HG03135 (cell line): ENCODE data around the gene KIF3B.
"Not testable (repeated sequence)": the region's sequence is repeated elsewhere in the genome, so short reads cannot be mapped to it uniquely, and the experiment has no call there.

Experiments
- ATAC-seq: cut with Tn5 transposase; IDR thresholded peaks from one replicate; pipeline ENCODE4 v1.9.1; 2021; ENCODE audit warnings: mild to moderate bottlenecking, moderate library complexity; ENCODE audit not compliant: unreplicated experiment

The KIF3B gene

DNA sequence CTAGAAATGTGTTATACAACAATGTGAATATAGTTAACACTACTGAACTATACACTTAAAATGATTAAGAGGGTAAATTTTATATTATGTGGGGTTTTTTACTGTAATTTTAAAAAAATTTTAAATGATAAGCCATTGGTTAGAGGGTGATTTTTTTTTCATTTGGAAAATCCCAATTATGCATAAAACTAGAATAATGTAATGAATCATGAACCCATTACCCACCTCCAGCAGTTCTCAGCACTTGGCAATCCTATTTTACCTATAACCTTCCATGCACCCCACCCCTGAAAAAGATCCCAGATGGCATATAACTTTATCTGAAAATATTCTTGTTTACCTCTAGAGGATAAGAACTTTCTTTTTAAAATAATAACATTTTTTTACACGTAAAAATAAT is 13.7 kb downstream of the KIF3B start:
- ATAC-seq = no peak

DNA sequence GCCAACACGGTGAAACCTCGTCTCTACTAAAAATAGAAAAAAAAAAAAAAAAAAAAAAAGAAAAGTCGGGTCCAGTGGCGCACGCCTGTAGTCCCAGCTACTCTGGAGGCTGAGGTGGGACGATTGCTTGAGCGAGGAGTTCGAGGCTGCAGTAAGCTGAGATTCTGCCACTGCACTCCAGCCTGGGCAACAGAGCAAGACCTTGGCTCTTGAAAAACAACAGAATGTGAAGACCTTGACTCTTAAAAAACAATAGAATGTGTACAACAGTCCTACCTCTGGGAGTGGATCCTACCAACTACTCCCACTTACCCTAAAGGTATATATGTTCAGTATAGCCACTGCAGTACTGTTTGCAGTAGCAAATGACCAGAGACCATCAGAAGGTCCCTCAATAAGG is 15.1 kb downstream of the KIF3B start:
- ATAC-seq = no peak

DNA sequence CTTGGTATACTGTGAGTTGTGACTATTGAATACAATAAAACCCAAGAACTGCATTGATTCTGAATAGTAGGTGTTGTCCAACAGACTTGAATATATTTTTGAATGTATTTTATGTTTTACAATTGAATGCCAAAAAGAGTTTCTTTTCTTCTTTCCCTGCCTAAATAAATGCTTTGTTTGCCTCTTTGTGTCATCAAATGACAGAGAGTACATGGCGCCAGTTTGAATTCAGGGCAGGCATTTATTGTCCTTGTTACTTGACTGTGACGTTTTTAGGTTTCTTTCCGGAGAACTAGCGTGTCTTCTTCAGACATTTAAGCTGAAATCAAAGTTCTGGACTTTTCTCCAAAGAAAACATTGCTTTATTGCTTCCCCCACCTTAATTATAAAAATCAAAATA is 16.6 kb downstream of the KIF3B start:
- no peak for ATAC-seq

DNA sequence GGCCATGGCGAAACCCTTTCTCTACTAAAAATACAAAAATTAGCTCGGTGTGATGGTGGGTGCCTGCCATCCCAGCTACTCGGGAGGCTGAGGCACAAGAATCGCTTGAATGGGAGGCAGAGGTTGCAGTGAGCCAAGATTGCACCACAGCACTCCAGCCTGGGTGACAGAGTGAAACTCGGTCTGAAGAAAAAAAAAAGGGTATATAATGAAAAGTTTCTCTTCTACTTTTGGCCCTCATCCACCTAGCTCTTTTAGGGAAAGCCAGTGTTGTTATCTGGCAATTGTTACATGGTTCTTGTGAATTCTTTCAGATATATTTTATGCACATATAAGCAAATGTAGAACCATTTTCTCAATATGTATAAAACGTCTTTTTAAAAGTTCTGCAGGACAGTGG is 19.0 kb downstream of the KIF3B start:
- ATAC-seq = no peak

DNA sequence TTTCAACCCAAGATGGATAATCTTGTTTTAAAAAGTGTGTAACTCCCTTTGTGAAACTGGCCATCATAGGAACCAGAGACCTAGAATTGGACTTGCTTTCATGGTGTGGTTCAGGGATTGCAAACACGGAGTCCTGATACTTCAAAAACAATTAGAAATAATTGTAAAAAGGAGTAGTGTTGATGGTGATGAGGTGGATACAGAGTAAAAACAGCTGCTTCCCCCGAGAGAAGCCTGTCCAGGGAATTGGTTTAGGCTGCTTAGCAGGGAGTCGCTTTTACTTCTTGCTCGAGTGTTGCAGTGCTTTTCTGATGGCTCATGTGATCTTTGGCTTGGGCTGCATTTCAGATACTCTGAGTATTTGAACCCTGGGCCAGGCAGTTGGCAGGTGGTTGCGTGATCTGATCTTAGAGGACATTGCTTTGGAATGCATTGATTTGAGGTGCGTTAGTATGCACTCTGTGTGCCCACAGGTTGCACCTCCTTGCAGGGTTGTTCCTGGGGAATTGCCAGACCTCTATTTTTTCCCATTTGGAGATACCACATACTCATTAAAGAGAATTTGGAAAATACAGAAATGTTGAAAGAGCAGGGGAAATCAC is 19.5 kb downstream of the KIF3B start:
- ATAC-seq = no peak

DNA sequence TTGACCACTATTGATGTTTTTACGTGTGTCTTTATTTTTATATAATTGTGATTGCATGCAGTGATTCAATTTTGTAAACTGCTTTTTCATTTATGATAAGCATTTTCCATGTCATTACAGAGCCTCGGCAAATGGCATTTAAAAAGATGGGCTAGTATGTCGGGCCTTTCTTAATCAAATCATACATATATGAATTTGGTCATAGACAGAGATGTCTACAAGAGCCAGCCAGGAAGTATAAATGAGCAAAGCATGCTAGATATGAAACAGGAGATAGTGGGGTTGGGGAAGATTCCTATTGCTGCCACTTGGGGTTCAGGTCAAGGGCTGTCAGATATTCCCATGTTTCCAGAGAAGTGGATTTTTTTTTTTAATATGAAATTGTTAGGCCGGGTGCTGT is 20.0 kb downstream of the KIF3B start:
- ATAC-seq = no peak

DNA sequence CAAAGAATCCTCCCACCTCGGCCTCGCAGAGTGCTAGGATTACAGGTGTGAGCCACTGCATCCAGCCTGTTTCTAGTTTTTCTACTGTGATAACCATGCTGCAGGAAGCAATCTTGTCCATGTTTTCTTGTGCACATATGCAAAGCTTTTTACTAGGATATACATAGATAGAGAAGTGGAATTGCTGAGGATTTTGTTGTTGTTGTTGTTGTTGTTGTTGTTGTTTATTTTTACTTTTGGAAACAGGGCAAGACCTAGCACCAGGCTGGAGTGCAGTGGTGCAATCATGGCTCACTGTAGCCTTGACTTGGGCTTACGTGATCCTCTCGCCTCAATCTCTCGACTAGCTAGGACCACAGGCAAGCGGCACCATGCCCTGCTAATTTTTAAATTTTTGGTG is 23.2 kb downstream of the KIF3B start:
- no peak for ATAC-seq

DNA sequence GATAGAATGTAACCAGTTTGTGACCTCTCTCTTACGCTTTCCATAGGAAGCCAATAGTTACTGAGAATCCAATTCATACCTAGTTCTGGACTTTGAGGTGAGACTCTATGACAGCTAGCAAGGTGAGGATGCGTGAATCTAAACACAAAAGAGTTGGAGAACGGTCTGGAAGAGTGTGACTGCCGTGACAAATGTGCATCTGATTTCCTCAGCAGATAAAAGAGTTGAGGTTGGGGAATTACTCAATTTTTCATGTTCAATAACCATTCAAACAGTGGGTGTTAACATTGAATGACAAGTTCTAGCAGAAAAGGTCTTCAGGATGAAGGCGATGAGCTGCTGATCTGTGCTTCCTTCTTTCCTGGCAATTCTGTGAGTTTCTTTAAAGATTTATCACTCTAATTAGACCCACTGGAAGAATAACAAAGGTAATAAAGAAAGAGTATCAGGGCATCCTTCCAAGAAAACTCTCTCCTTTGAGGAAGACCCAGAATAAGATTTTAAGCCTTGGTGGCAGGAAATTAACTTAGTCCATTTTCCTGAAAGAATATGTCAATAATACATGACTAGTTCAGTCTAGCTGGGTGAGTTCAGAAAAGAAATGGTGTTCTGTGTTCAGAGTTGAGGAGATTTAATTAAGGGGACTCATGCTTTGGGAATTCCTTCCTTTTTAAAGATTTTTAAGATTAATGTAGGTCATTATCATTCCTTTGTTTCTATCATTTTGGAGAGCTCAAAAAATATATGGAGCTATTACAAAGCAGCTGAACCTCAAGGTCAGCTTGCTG is 24.5 kb downstream of the KIF3B start:
- no peak for ATAC-seq

DNA sequence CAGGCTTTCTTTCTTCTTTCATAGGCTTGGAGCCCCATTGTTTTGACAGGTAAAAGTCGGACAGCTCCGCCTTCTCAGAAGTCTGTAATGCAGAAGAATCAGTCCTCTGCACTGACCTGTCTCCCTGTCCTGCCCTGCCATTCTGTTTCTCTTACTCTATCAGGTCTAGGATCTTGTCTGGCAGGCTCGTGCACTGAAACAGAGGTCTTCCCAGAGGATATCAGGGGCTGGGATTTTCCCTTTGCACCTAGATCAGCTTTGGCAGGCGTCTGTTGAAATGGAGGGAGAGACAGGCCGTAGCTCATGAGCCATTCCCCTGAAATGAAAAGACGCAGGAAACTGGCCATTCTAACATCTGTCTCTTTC is 25.0 kb downstream of the KIF3B start:
- ATAC-seq = no peak

DNA sequence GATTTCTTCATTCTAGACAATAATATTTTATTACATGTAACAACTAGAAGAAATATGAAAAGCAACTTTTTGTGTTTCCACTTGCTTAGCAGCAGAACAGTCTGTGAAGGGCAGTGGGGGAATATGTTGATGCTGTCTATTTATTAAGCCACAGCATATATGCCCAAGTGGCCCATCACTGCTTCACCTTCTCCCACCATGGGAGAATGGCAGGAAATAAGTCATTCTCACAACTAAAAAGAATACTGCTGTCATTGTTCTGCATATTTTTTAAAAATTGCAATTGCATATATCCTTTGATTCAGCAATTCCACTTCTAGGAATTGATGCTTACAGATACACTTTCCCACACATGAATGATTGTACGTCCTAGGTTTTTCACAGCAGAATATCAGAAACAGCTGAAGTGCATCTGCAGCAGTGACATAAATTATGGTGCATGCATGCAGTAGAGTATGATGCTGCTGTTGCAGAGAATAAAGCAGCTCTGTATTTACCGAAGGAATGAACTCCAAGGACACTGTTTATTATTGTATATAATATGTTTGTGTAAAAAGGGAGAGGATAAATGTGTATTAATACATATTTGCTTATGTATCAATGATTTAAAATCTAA is 26.8 kb downstream of the KIF3B start:
- no peak for ATAC-seq

DNA sequence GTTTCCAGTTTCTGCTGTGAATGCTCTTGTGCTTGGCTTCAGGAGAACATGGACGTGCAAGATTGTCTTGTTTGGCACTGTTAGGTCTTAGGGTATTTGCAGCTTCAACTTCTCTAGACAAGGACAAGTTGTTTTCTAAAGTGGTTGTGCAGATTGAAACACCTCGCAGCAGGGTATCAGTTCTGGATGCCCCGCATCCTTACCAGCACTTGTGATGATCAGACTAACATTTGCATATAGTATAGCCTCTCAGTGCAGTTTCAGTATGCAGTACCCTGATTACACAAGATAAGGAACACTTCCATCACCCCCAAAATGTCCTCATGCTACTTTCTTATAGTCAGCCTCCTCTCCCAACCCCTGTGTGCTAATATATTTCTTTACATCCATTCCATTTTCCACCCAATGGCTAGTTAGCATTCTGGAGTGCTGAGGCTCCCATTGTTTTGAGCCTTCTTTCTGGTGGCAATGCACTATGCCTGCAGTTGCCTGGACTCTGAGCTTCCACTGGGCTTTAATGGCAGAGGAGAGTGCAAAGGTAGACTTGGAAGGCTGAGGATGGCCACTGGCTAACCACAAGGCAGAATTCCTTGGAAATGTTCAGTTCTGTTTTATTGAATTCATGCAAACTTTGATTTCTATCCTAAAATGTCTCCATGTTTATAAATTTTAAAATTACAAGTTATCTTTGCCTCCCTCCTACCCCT is 35.4 kb downstream of the KIF3B start:
- no peak for ATAC-seq

DNA sequence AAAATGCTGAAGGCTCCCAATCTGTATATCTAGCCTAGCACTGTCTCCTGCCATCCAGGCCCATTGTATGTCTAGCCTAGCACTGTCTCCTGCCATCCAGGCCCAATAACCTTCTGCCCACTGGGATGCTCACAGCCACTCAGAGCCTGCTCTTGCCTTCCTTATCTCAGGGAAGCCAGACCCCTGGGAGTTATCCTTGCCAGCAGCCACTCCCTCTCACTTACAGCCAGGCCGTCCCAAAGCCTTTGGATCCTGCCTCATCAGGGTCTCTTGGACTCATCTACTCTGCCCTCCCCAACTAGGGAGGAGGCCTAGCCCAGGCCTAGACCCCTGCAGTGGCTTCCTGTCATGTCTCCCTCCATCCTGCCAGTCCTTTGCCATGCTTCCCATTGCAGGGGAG is 37.3 kb downstream of the KIF3B start:
- ATAC-seq = no peak

DNA sequence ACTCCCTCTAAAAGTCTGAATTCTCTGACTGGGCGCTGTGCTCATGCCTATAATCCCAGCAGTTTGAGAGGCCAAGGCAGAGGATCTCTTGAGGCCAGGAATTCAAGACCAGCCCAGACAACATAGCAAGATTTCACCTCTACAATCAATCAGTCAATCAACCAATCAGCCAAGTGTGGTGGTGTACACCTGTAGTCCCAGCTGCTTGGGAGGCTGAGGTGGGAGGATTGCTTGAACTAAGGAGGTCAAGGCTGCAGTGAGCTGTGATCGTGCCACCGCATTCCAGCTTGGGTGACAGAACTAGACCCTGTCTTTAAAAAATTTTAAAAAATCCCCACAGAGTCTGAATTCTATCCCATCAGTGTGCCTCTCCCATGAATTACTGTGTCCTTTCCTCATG is 37.9 kb downstream of the KIF3B start:
- no peak for ATAC-seq

DNA sequence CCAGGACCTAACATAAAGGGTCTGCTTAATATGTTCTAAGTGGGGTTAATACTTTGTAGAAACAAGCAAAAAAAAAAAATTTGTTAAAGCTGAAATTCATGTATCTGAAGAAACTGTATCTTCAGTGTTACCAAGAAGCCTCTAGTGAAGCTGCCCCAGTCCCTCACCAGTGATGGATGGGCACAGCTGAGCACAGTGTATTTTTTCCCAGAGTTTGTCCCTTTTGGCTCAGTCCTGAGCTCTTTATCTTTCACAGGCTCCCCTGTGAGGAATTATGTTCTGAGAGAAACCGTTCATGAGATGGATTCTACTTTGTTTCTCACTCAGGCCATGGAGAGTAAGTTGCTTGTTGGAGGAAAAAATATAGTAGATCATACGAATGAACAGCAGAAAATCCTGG is 38.4 kb downstream of the KIF3B start:
- ATAC-seq = no peak

DNA sequence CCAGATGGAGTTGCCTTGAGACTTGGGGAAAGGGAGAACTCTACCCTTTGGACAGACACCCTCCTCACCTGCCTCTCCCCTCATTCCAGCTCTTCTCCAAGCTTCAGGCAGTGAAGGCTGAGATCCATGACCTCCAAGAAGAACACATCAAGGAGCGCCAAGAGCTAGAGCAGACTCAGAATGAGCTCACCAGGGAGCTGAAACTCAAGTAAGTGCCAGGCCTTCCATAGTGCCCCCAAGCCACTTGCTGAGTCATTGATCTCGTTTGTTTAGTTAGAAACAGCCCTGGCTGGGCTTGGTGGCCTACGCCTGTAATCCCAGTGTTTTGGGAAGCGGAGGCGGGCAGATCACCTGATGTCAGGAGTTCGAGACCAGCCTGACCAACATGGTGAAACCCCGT is 39.2 kb downstream of the KIF3B start:
- ATAC-seq = no peak

DNA sequence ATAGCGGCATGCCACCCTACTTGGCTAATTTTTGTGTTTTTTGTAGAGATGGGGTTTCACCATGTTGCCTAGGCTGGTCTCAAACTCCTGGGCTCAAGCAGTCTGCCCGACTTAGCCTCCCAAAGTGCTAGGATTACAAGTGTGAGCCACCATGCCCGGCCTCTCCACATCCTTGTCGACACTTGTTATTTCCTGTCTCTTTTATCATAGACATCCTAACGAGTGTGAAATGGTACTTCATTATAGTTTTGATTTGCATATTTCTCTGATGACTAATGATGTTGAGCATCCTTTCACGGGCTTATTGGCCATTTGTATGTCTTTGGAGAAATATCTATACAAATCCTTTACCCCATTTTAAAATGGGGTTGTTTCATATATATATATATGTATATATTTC is 41.6 kb downstream of the KIF3B start:
- no peak for ATAC-seq

DNA sequence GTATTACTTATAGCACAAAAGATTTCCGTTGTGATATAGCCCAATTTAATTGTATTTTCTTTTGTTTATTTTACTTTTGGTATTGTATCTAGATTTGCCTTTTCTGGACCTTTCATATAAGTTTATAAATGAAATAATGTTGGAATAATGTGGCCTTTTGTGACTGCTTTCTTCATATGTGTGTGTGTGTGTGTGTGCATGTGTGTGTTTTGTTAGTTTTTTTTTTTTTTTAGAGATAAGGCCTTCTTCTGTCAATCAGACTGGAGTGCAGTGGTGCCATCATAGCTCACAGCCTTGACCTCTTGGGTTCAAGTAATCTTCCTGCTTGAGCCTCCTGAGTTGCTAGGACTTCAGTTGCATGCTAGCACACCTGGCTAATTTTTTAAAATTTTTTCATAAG is 42.9 kb downstream of the KIF3B start:
- ATAC-seq = no peak

DNA sequence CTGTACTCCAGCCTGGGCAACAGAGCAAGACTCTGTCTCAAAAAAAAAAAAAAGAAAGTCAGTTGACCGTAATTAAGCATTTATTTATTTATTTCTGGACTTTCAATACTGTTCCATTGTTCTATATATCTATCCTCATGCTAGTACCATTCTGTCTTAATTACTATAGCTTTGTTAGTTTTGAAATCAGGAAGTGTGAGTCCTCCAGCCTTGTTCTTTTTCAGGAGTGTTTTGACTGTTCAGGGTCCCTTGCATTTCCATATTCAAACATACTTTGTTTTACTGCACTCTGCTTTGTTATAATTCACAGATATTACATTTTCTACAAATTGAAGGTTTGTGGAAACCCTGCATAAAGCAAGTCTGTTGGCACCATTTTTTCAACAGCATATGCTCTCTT is 43.9 kb downstream of the KIF3B start:
- ATAC-seq = no peak

DNA sequence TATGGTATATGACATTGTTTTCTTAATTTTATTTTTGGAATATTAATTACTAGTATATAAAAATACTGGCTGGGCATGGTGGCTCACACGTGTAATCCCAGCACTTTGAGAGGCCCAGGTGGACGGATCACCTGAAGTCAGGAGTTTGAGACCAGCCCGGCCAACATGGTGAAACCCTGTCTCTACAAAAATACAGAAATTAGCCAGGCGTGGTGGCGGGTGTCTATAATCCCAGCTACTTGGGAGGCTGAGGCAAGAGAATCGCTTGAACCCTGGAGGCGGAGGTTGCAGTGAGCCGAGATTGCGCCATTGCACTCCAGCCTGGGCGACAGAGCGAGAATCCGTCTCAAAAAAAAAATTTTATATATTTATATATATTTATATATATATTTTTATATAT is 44.8 kb downstream of the KIF3B start:
- ATAC-seq = not testable (repeated sequence)

DNA sequence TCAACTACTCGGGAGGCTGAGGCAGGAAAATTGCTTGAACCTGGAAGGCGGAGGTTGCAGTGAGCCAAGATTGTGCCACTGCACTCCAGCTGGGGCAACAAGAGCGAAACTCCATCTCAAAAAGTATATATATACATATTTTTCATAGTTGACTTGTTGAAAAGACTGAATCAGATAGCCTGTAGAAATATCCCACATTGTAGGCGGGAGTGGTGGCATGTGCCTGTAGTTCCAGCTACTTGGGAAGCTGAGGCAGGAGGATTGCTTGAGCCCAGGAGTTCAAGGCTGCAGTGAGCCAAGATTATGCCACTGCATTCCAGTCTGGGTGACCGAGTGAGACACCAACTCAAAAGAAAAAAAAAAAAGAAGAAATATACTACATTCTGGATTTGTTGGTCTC is 46.3 kb downstream of the KIF3B start:
- not testable (repeated sequence) for ATAC-seq

DNA sequence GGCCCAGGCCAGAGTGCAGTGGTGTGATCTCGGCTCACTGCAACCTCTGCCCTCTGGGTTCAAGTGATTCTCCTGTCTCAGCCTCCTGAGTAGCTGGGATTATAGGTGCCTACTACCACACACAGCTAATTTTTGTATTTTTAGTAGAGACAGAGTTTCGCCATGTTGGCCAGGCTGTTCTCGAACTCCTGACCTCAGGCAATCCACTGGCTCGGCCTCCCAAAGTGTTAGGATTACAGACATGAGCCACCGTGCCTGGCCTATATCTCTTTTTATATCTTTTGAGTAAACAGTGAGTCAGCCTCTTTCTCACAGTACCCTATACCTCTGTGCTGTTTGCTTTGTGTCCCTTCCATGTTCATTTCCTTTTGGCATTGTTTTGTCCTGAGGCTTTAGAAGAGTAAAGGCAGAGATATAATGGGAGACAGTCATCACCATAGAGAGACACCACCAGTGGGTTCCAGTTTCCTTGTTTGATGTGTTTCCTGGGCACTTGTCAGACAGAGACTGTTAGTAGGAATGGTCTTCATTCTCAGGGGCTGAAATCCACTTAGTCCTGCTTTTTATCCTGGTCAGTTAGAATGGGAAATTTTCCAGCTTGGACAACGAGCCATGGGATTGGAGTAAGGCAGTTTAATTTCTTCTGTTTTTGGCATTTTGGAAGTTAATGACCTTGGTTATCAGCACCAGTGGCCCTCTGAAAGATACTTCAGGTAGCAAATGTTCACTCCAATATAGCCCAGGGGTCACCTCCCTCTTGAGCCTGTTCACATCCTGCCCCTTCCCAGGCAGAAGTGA is 48.5 kb downstream of the KIF3B start:
- ATAC-seq = no peak
